ENCODE data around the gene IL17C. TPM values are rescaled to one million over a fixed set of nuclear protein-coding genes. Genes with fewer than 3 reads are reported as not detected.

The IL17C gene
- total and polyA plus RNA-seq, 12 donors, result not detected

DNA sequence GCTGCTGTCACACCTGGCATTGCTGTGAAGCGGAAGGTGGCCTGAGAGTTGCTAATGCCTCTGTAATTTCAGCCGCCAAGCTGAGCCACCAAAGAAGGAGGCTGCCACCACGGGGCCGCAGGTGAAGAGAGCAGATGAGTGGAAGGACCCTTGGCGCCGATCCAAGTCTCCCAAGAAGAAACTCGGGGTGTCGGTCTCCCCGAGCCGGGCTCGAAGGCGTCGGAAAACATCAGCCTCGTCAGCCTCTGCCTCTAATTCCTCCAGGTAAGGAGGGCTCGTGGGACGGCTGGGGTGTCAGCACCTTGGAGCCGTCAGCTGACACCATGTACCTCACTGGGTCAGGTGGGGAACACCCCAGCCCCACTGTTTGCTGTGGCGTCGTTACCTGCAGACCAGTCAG, 16.2 kb upstream of the IL17C start:
- WGBS, 4 donors, result 87 to 90% (median 89%) methylated on average over 12 to 19 of the region's 19 CpGs
- Histone ChIP-seq H3K9me3 (replicated peaks in 1 of 3) (no peaks in the 10 kb centered on the region), H3K4me1 (replicated peaks in 1 of 2) (no peaks in the 10 kb centered on the region), H3K36me3 (replicated peaks in 1 of 2) (peaks cover 0 to 48% of the 10 kb centered on the region in 2 donors), H3K27me3 (no peaks in the 10 kb centered on the region), H3K4me3 (no peak overlapping the region), H3K27ac (no peak overlapping the region)
- TF ChIP-seq CTCF (IDR thresholded peaks at IDR 0.05), result no peak
- no peak for TF ChIP-seq POLR2A (IDR thresholded peaks at IDR 0.05)
- intact Hi-C loops (cut with DNase I), result no loop called here
- no peak for DNase-seq

GRCh38 chr16:88622866-88623265, 15.5 kb upstream of the IL17C start:
- intact Hi-C loops (cut with DNase I), result no loop called here
- Histone ChIP-seq H3K27ac (no peak overlapping the region), H3K4me1 (replicated peaks in 1 of 2) (no peaks in the 10 kb centered on the region), H3K36me3 (replicated peaks in 1 of 2) (peaks cover 0 to 54% of the 10 kb centered on the region in 2 donors), H3K27me3 (no peaks in the 10 kb centered on the region), H3K4me3 (no peak overlapping the region), H3K9me3 (replicated peaks in 1 of 3) (no peaks in the 10 kb centered on the region)
- WGBS, 4 donors, result 94 to 96% (median 95%) methylated on average over 22 to 29 of the region's 29 CpGs
- TF ChIP-seq POLR2A (IDR thresholded peaks at IDR 0.05), result no peak
- TF ChIP-seq CTCF (IDR thresholded peaks at IDR 0.05), result no peak
- DNase-seq, result no peak

- intact Hi-C loops (cut with DNase I), result no loop called here
- 94 to 97% (median 96%) methylated on average over 12 to 13 of the region's 13 CpGs for WGBS, 4 donors
These were observed 14.5 kb upstream of the IL17C start for GRCh38 chr16:88623858-88624257.

DNA sequence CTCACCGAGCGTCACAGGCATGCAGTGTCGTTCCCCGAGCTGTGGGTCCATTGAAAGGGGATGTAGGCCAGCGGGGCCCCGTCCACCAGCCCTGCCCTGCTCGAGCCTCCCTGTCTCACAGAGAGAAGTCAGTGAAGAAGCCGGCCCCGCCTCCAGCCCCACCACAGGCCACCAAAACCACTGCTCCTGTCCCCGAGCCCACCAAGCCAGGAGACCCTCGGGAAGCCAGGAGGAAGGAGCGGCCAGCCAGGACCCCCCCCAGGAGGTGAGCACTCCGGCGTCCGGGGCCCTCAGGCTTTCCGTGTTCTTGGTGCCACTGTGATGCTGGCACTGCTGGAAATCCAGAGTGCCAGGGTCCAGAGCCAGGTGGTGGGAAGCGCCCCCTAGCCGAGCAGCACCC, 13.9 kb upstream of the IL17C start:
- TF ChIP-seq CTCF (IDR thresholded peaks at IDR 0.05) (no peak), POLR2A (IDR thresholded peaks at IDR 0.05) (no peak)
- Histone ChIP-seq H3K27ac (no peak overlapping the region), H3K36me3 (replicated peaks in 1 of 2) (peaks cover 0 to 62% of the 10 kb centered on the region in 2 donors), H3K4me3 (no peak overlapping the region), H3K4me1 (replicated peaks in 1 of 2) (peaks cover 0 to 6% of the 10 kb centered on the region in 2 donors), H3K9me3 (replicated peaks in 1 of 3) (no peaks in the 10 kb centered on the region), H3K27me3 (no peaks in the 10 kb centered on the region)
- 91 to 97% (median 96%) methylated on average over 8 to 18 of the region's 18 CpGs; no CpG with 5 or more reads in 1 of the 4 donors for WGBS, 4 donors
- intact Hi-C loops (cut with DNase I), result no loop called here
- no peak for DNase-seq

More at GRCh38 chr16:88623858-88624257, 14.5 kb upstream of the IL17C start:
- H3K36me3 ChIP-seq (replicated peaks in 1 of 2), result peaks cover 0 to 60% of the 10 kb centered on the region in 2 donors
- no peaks in the 10 kb centered on the region for H3K27me3 ChIP-seq
- H3K9me3 ChIP-seq (replicated peaks in 1 of 3), result no peaks in the 10 kb centered on the region
- no peak overlapping the region for H3K4me3 ChIP-seq
- no peak for DNase-seq
- TF ChIP-seq CTCF (IDR thresholded peaks at IDR 0.05) (no peak), POLR2A (IDR thresholded peaks at IDR 0.05) (no peak)
- no peak overlapping the region for H3K27ac ChIP-seq
- H3K4me1 ChIP-seq (replicated peaks in 1 of 2), result peaks cover 0 to 6% of the 10 kb centered on the region in 2 donors
